ENCODE data around the gene SSC4D.
A peak's percentile ranks its signal among the peaks of the same experiment; 100 is the strongest.
"Not testable (repeated sequence)": the region's sequence is repeated elsewhere in the genome, so short reads cannot be mapped to it uniquely, and the experiment has no call there.

SSC4D gene

GRCh38 chr7:76417654-76418310, 8.3 kb upstream of the SSC4D start:
- DNase-seq = not testable (repeated sequence)

DNA sequence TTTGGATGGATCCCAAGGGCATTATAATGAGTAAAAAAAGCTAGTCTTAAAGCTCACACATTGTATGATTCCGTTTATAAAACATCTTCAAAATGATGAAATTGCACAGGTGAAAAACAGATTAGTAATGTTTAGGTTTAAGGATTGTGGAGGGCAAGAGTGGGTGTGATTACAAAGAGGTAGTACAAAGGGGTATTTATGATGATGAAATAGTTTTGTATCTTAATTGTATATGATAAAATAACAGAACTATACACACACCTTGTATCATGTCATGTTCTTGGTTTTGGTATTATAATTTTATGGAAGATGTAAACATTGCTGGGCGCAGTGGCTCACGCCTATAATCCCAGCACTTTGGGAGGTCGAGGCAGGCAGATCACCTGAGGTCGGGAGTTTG, 2.8 kb upstream of the SSC4D start:
- no peak for DNase-seq

- no peak for DNase-seq
Observed at GRCh38 chr7:76411626-76412025, 2.1 kb upstream of the SSC4D start.

DNA sequence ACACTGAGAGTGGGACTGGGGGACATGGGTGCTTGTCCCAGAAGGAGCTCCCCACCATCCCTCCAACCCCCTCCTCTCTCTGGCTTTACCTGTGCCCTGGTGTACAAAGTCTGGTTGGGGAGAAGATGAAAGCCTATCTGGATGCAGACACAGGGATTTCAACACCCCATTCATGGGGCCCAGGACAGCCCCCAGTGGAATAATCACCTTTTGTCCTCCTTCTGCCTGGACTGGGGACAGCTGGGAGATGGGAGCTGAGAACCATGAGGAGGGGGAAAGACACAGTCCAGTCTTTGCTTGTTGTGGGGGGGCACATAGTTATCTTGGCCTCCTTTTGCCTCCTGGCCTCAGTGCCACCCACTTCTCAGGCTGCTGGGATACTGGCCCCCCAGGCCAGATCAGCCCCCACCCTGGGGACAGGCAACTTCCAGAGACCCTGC, 1.4 kb downstream of the SSC4D start:
- DNase-seq = no peak

DNA sequence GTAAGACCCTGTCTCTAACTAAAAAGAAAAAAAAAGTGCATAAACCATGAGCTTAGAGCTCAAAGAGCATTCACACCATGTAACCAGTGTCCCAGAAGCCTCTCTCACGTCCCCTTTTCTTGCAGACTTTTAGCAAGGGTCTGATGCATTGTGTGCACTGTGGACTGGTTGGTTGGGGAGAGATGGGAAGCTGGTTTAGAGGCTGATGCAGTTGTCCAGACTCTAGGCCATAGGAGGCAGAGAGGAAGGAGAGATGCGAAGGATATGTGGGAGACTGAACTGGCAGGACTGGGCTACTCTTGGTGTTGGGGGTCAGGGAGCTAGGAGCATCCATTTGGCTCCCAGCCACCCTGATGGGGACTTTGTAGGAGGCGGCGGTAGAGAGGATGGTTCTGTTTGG, 1.8 kb downstream of the SSC4D start:
- DNase-seq = no peak

DNA sequence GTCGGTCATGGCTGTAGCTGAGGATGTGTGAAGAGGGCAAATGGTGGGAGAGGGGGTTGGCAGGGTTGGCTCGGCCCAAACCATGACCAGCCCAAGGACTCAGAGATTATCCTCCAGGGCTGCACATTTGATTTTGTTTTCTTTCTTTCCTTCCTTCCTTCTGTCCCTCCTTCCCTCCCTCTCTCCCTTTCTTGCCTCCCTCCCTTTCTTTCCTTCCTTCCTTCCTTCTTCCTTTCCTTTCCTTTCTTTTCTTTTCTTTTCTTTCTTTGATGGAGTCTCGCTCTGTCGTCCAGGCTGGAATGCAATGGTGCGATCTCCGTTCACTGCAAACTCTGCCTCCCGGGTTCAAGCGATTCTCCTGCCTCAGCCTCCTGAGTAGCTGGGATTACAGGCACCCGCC, 3.8 kb downstream of the SSC4D start:
- no peak for DNase-seq

DNA sequence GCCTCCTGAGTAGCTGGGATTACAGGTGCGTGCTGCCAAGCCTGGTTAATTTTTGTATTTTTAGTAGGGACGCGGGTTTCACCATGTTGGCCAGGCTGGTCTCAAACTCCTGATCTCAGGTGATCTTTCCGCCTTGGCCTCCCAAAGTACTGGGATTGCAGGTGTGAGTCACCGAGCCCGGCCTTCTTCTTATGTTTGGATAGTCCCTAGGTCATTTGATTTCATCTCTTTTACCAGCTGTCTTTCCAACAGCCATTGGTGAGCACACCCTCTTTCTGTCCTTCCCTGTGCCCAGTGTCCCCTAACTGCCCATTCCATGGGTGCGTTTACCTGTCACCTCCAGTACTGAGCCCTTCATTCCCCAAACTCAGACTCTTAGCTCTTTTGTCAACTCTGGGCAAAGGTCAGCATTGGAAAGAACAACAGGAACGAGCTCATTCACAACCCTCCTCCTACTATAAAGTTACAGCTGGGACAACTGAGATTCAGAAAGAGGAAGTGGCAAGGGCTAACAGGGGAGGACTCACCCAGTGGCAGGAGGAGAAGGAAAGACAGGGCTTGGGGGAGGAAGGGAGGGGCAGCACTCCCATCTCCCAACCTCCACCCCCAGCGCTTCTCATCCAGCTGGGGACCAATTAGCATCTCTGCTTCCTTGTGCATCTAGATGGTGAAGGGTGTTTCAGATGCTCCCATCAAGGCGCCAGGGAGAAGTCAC, 5.6 kb downstream of the SSC4D start:
- no peak for DNase-seq

DNA sequence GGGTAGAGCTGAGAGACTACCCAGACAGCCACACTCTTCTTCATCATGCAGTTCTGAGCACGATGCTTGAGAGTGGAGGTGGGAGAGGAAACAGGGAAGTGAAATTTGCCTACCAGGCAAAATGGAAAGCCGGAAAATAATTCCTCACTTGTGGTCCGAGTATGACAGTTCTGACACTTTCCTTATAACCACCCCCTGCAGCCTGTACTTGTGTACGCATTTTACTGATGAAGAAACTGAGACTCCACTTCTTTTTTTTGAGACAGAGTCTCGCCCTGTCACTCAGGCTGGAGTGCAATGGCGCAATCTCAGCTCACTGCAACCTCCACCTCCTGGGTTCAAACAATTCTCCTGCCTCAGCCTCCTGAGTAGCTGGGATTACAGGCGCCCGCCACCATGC, 6.4 kb downstream of the SSC4D start:
- DNase-seq = not testable (repeated sequence)

GRCh38 chr7:76400248-76400647, 9.2 kb downstream of the SSC4D start:
- DNase-seq = no peak

GRCh38 chr7:76397409-76398183, 11.9 kb downstream of the SSC4D start:
- peak; percentile 84 for DNase-seq

- no peak for DNase-seq
Observed at GRCh38 chr7:76396864-76397263, 12.6 kb downstream of the SSC4D start.

DNA sequence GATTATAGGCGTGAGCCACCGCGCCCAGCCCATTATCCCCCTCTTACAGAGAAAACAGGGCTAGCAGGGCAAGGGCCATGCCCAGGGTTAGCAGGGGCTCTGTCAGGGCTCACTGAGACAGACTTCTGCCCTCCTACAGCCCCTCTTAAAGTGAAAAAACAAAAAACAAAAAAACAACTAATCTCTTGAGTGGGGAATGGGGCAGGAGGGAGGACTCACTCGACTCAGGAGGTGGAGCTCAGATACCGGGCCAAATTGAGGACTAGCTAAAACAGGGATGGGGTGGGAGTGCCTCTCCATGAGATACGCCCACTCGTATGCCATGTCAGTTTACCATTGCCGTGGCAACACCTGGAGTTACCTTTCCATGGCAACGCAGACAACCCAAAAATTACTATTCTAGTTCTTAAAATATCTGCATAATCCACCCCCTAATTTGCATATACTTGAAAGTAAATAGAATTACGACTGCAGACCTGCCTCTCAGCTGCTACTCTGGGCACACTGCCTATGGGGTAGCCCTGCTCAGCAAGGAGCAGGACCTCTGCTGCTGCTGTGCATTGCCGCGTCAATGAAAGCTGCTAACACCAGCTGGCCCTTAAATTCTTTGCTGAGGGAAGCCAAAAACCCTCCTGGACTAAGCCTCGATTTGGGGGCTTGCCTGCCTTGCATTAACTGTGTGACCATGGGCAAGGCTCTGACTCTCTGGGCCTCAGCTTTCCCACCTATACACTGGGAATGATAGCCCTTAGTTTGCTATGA, 13.4 kb downstream of the SSC4D start:
- no peak for DNase-seq

GRCh38 chr7:76395605-76395964, 13.9 kb downstream of the SSC4D start:
- not testable (repeated sequence) for DNase-seq

DNA sequence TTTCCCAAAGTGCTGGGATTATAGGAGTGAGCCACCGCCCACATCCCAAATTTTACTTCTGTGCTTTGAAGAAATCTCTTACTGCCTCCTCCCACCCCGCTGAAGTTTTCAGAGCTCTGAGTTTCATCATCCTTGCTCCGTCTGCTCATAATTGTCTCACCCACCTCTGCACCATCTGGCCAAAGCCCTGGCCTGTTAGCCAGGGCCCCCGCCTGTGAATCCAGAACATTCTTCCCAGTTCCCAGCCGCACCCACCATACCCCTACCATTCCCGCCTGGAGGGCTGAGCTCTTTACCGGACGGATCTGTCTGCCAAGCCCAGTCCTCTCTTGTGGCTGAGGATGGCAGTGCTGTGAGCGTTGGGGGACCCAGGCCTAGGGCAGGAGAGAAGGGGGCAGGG, 14.5 kb downstream of the SSC4D start:
- no peak for DNase-seq

GRCh38 chr7:76393116-76394031, 16.1 kb downstream of the SSC4D start:
- peak; percentile 93 for DNase-seq

GRCh38 chr7:76392531-76393115, 16.9 kb downstream of the SSC4D start:
- DNase-seq = no peak

DNA sequence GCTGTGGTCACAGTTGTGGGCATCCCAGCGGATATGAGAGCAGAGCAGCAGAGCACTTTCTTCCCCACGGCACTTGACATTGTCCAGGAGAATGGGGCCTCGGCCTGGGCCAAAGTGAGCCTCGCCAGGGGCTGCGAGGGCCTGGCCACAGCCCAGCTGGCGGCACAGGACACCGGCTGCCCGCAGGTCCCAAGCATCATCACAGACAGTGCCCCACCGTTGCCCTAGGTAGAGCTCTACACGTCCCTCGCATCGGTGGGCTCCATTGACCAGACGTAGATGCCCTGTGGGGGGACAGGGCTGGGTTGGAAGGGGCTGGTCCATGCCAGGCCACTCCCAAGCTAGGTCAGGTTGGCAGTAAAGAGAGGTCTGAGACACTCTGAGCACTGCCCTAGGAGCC, 19.4 kb downstream of the SSC4D start:
- no peak for DNase-seq

DNA sequence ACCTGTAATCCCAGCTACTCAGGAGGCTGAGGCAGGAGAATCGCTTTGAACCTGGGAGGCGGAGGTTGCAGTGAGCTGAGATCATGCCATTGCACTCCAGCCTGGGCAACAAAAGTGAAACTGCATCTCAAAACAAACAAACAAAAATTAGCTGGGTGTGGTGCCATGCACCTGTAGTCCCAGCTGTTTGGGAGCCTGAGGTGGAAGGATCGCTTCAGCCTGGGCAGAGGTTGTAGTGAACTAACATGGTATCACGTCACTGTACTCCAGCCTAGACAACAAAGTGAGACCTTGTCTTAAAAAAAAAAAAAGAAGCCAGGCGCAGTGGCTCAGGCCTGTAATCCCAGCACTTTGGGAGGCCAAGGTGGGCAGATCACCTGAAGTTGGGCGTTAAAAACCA, 21.7 kb downstream of the SSC4D start:
- DNase-seq = not testable (repeated sequence)

DNA sequence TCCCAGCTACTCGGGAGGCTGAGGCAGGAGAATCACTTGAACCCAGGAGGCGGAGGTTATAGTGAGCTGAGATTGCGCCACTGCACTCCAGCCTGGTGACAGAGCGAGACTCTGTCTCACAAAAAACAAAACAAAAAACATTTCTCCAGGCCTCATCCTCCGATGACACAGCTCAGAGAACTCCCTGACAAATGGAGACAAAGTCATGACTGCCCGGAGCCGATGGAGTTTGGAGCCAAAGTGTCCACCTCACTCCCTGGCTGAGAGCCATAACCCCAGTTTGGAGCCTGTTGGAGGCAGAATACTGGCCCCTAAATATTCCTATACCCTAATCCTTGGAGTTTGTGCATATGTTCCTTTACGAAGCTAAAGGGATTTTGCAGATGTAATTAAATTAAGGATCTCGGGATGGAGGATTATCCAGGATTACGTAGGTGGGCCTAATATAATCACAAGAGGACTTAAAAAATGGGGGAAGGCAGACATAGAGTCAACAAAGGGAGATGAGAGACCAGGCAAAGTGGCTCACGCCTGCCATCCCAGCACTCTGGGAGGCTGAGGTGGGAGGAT, 22.7 kb downstream of the SSC4D start:
- no peak for DNase-seq

- no peak for DNase-seq
Observed at GRCh38 chr7:76383089-76383944, 26.2 kb downstream of the SSC4D start.

All from CD4-positive, alpha-beta T cell treated with Interferon gamma for 1 hour (primary cell).